Kidney glomerular epithelial cell (primary cell): Measurements from ENCODE around the gene SPRING1.
"Not testable (repeated sequence)": the region's sequence is repeated elsewhere in the genome, so short reads cannot be mapped to it uniquely, and the experiment has no call there.

Source experiments
- DNase-seq: peaks from one replicate; lab custom pipeline; 2025; lab: John Stamatoyannopoulos, UW

Gene SPRING1, protein sequence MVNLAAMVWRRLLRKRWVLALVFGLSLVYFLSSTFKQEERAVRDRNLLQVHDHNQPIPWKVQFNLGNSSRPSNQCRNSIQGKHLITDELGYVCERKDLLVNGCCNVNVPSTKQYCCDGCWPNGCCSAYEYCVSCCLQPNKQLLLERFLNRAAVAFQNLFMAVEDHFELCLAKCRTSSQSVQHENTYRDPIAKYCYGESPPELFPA

DNA sequence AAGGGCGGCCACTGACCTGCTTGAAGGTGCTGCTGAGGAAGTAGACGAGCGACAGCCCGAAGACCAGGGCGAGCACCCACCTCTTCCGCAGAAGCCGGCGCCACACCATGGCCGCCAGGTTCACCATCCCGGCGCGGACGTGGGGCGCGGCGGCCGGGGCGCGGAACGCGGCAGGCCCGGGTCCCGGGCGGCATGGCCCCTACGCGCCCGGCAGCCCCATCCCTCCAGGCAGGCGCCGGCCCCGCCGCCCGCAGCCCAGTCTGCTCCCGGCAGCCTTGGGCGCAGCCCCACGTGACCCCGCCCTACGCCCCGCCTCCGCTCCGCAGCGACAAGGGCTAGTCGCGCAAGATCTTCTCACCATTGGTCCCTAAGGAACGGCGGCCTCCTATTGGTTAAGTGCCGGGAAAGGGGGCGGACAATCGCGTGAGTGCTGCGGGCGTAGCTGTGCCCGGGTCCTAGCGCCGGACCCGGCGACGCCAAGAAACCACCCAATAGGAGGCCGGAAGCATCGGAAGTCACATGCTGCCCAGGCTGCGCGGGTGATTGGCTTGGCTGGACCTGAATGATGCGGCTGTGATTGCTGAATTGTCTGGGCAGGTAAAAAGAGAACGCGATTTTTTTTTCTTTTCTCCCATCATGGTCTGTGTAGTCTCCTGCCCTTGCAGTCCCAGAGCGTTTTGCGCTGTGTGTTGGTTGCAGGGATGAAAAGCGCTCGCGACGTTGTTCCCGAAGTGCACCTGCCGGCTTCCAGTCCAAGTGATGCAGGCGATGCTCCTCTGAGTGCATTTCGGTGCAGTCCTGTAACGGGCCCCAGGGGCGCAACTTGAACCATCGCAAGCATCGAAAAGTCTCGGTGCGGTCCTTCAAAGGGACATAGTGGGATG, at the start of gene SPRING1, which contains the start of gene RNFT2:
TSS of gene SPRING1 (minus strand) at position 296 of the 884 bp plus-strand sequence. CDS start at position 127, 169 bp downstream.
TSS of gene RNFT2 (plus strand) at position 542 of the 884 bp plus-strand sequence. CDS start 2,183 bp downstream, outside the sequence.
- peak; percentile 98 for DNase-seq

DNA sequence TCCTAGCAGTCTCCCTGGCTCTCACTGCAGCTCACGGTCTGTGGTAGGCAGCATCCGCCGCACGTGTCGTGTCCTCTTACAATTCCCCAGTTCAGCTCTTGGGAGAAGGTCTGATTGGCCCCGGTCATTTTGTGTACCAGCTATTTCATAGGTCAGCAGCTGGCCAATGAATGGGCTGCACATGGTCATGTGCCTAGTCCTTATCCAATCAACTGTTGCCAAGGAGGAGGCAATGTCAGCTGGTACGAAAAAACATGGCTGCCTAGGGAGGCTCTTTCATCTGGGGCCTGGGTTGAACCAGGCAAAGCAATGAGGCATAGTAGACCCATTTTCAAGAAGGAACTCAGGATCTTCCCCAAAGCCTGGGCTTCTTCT, 46.4 kb upstream of the SPRING1 start:
- no peak for DNase-seq

DNA sequence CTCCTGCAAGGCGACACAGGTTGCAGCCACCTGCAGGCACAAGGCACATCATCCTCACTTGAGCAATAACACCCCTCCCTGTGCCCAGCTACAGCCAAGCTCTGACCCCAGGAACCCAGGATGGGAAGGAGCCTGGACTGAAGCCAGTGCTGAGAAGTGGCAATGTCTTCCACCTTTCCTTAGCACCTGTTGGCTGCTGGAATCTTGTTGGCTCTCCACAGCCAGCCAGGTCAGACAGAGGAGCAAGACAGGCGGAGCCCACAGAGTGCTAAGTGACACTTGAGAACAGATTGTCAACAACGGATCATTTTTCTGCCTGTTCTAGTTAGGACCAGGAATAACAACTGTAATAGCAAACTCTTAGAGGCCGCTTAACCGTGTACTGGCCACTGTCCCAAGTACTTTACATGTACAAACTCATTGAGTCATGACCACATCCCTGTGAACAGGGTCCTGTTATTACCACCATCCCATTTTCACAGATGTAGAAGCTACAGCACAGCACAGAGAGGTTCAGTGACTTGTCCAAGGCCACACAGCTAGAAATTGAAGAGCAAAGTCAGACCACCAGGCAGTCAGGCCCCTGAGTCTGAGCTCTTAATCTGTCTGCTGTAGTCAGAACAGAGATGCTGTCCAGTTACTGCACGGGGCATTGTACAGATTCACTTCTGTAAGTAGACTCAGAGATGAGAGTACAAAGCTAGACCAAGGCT, 45.8 kb upstream of the SPRING1 start:
- no peak for DNase-seq

DNA sequence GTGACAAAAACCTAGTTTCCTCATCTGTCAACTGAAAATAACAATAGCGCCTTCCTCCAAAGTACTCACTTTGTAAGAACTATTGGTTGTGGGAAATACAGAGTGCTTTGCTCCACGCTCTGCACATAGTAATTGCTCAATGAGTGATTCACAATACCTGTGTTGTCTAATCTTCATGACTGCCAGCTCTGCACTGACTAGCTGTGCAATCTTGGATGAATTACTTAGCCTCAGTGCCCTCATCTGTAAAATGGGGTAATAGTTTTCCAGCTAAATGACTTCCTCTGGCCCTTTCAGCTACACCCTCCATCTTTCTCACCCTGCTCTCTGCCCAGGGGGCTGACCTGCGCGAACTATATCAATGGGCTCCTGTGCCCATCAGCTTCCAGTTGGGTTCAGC, 43.1 kb upstream of the SPRING1 start:
- no peak for DNase-seq

DNA sequence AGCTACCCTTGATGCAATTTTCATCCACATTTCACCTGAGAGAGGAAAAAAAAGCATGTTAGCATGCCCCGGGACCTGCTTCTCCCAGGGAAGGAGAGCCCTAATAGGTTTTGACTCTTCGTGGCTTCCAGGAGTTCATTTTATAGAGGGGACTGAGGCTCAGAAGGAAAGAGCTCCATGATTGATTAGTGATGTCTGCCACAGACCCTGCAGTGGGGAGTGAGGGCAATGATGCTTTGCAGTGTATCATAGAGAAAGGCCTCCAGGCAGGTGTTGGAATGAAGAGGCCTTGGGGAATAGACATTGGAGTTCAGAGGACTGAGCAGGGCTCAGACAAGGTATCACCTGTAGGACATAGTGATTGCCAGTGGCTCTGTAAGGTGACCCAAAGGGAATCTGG, 41.7 kb upstream of the SPRING1 start:
- no peak for DNase-seq

DNA sequence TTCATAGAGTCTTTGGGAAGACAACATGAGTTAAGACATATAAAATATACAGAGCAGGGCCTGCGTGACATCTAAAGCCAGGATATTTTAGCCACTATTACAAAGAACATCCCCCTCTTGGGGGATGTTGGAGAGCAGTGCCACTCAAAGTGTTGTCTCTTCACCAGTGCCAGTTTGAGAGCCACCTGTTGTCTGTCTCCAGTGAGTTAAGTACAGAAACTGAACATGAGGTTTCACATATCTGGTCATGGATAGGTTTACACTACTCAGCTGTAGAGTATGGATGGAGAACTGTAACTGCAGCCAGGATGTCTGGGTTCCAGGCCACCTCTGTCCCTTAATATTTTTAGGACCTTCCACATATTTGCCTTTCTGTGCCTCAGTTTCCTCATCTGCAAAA, 39.4 kb upstream of the SPRING1 start:
- DNase-seq: no peak

DNA sequence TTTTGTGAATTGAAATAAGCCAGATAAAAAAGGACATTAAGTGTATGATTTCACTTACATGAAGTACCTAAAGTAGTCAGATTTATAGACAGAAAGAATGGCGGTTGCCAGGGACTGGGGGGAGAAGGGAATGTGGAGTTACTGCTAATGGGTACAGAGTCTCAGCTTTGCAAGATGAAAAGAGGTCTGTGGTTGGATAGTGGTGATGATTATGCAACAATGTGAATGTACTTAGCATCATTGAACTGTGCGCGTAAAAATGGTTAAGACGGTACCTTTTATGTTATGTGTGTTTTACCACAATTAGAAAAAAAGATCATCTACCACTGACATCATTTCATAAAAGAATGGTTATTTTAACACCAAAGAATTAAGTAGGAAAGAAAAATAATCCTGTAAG, 36.2 kb upstream of the SPRING1 start:
- no peak for DNase-seq

DNA sequence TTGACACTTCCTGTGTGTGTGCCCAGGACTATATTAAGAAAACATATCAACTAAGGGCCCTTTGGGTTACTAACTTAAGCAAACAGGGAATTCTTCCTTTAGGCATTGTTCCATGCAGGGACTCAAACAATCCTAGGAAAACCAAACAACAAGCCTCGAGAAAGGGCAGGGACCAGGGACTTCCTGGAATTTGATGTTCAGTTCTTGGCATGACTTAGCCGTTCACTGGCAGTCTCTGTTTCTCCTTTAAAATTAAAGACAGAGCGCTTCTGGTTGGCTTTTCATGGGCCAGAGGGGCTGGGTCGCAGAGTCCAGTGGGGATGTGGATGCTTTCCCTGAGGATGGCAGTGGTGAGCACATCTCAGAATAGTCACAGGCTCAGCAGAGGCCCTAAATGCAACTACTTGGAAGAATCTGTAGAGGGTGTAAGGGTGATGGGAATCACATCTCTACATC, 35.4 kb upstream of the SPRING1 start:
- no peak for DNase-seq

DNA sequence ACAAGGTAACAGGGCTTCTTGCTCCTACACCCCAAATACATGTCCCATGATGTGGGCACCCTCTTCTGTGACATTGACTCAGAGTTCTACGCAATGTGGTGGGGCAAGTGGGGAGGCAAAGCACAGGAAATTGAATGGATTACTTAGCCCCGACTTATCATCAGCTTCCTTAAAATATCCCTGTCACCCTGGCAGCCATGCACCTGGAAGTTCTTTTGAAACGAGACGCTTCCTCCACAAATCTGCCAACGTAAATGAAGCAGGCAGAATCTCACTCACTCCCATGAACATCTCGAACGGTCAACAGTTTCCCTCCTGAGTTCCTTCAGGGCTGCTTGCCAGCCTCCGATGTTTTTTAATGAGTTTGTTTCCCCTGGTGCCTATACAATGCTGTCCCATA, 33.8 kb upstream of the SPRING1 start:
- no peak for DNase-seq

DNA sequence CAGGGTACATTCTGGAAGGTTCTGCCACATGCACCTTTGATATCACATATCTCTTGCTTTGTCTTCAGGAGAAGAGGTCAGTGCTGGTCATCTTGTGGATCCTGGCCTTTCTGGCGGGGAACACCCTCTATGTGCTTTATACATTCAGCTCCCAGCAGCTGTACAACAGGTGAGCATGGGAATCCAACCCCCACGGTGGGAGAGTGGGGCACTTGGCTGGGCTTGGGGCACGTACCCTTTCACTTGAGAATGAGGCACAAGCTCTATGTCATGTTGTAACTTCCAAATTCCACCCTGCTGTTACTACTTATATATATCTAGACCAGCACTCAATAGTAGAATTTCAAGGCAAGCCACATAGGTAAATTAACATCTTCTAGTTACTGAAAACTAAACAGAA, 28.9 kb upstream of the SPRING1 start:
- DNase-seq: no peak

DNA sequence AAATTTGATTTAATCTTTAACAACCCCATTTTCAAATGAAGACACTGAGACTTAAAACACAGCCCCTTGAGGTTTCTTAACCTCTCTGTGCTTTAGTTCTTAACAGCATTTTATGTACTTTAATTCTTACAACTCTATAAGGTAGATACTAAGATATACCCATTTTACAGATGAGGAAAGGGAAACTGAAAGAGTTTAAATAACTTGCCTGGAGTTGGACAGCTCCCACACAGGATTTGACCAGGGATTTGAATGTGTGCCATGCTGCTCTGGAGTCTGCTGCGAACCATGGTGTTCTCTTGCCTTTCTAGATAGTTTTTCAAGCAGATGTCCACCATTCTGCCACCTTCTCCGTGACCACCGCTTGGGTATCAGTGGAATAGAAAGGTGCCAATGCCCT, 28.4 kb upstream of the SPRING1 start:
- no peak for DNase-seq

DNA sequence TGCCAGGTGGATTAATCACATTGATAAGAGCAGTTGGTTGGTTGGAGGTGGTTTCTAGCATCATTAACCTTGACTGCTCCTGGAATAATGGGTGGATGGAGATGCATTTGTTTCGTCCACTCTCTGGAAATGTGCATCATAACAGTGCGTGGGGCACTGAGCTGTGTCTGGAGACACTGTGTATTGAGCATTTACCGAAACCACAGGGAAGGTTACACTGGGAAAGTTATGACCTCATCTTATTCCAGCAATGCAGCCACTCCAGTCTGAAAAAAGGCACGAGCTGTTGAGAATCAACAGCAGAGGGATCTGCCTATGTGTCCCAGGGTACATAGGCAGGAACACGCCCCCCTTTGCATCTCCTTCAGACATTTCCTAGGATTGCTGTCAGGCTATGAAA, 27.4 kb upstream of the SPRING1 start:
- peak; percentile 89 for DNase-seq

DNA sequence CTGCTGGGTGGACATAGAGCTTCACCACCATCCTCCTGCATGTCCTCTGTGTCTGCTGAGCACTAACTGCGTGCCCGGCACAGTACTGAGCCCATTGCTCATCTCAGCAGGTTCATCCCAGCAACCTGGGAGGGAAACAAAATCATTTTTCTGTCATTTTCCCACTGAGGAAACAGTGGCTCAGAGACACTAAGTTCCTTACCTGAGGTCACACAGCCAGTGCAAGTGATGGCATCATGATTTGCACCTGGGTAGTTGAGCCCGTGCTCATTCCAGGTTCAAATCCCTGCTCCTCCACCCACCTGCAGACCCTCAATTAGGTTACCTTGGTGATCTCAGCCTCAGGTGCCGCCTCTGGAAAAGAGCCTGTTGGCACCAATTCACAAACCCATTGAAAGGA, 23.6 kb upstream of the SPRING1 start:
- no peak for DNase-seq

DNA sequence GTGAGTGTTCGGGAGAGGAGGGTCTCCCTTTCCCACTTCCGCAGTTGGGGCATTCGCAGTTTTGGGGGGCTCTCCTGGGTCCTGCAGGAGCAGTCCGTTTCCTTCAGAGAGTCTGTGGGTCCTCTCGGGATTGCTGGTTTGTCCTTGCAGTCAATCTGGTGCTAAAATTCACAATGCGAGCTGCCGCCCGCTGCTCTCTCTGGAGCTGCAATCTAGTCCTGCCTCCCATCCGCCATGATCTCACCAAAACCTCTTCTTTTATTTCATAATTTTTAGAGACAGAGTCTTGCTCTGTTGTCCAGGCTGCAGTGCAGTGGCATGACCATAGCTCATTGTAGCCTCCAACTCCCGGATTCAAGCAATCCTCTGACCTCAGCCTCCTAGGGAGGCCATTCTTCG, 22.8 kb upstream of the SPRING1 start:
- DNase-seq: no peak

DNA sequence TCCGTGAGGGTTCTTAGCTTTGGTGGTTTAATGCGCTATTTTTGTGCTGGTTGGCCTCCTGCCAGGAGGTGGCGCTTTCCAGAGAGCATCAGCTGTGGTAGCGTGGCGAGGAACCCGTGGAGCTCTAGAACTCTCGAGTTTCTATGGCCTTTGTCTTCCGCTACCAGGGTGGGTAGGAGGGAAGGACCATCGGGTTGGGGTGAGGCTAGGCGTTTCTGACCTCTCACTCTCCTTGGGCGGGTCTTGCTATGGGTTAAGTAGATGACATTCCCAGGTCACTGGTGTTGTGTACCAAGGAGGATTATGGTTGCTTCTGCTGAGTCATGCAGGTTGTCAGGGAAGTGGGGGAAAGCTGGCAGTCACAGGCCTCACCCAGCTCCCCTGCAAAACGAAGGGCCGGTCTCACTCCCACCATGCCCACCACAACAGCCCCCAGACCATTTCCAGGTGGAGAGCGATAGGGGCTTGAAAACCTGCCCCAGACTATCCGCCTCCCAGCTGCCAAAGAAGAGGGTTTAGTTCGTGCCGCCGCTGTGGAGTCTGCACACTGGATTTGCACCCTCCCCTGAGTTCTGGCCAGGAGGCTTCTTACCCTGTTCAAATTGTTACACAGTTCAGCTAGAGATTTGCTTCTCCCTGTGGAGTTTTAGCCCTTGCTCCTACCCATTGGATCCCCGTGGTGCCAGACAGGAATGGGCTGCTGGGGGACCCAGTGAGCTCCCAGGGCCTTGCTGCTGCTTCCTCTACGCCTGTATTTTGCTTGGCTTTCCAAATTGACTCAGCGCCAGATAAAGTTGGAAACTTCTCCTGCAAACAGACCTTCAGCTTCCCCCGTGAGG, 22.1 kb upstream of the SPRING1 start:
- no peak for DNase-seq

DNA sequence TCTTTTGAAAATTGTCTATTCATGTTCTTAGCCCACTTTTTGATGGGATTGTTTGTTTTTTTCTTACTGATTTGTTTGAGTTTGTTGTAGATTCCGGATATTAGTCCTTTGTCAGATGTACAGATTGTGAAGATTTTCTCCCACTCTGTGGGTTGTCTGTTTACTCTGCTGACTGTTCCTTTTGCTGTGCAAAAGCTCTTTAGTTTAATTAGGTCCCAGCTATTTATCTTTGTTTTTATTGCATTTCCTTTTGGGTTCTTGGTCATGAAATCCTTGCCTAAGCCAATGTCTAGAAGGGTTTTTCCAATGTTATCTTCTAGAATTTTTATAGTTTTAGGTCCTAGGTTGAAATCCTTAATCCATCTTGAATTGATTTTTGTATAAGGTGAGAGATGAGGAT, 16.9 kb upstream of the SPRING1 start:
- not testable (repeated sequence) for DNase-seq

DNA sequence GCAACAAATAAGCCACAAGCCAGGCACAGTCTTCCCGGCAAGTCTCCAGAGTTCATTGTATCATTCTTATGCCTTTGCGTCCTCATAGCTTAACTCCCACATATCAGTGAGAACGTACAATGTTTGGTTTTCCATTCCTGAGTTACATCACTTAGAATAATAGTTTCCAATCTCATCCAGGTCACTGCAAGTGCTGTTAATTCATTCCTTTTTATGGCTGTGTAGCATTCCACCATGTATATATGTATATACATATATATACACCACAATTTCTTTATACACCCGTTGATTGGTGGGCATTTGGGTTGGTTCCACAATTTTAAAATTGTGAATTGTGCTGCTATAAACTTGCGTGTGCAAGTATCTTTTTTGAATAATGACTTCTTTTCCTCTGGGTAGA, 16.2 kb upstream of the SPRING1 start:
- DNase-seq: not testable (repeated sequence)

DNA sequence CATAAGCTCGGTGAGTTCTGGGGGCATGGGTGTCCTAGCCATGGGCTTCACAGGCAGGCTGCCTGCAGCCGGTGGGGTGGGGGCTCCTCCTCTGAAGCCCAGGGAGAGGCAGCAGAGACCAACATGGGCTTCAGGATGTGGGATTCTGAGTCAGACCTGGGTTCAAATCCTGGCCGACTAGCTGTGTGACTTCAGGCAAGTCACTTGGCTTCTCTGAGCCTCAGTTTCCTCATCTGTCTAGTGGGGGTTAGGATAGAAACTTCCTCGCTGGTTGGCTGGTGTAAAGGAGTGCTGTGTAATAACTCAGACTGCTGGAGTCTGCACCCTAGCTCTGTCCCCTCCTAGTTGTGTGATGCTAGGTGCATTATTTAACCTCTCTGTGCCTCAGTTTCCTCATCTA, 12.4 kb upstream of the SPRING1 start:
- no peak for DNase-seq

DNA sequence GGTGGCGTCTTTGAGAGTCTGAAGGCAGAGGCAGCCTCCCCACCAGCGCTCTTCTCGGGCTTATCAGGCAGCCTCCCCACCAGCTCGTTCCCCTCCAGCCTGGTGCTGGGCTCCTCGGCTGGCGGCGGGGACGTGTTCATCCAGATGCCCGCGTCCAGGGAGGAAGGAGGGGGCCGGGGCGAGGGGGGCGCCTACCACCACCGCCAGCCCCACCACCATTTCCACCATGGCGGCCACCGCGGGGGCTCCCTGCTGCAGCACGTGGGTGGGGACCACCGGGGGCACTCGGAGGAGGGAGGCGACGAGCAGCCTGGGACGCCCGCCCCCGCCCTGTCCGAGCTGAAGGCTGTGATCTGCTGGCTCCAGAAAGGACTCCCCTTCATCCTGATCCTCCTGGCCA, 12.0 kb upstream of the SPRING1 start:
- DNase-seq: no peak

DNA sequence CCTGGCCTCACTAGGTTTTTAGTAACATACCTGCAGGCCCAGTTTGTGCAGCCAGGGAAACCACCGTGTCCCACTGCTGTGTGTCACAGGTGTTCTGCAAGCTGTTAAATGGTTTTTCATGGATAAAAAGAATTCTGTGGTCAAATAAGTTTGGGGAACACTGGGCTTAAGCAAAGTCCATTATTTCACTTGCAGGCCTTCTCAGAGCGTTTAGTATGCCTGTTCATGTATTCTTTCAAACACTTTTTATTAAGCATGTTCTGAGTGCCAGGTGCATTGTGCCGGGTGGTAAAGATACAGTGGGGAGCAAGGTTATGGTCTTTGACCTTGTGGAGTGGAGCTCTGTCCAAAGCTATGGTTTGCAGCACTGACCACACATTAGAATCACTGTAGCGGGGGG, 7.7 kb upstream of the SPRING1 start:
- no peak for DNase-seq

DNA sequence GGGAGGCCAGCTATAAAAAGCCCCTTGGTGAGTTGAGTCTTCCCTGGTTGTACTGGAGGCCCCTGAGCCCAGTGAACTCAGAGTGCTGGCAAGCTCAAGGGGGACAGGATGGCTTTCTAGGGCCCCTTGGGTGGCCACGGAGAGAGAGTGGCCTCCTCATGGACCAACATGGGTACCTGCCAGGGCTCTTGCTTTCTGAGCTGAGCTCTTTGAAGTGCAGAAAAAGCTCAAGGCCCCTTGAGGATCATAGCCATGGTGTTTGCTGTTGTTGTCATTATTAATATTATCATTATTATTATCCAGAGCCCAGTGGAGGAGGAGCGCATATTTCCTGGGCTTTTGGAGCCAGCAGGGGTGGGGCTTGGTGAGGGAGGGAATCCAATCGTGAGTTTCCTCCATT, 6.9 kb upstream of the SPRING1 start:
- no peak for DNase-seq

DNA sequence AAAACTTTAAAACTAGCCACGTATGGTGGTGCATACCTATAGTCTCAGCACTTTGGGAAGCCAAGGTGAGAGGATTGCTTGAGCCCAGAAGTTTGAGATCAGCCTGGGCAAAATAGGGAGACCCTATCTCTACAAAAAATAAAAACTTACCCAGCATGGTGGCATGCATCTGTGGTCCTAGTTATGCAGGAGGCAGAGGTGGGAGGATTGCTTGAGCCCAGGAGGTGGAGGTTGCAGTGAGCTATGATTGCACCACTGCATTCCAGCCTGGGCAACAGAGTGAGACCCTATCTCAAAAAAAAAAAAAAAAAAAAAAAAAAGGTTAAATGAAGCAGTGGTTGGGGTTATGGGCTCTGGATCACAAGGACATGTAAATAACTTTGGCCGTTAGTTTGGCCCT, 4.9 kb upstream of the SPRING1 start:
- DNase-seq: not testable (repeated sequence)
